ENCODE data around the gene TUFM. TPM values are rescaled to one million over a fixed set of nuclear protein-coding genes. Genes with fewer than 3 reads are reported as not detected.
"Not testable (repeated sequence)": the region's sequence is repeated elsewhere in the genome, so short reads cannot be mapped to it uniquely, and the experiment has no call there.

The TUFM gene
- total RNA-seq, 1 experiment from 2014 or later = 161 TPM

- H2AFZ ChIP-seq (ENCODE audit: low read length) = no peak overlapping the region
- no peaks in the 10 kb centered on the region for H3K9me3 ChIP-seq (ENCODE audit: low read length)
- H3K4me2 ChIP-seq (ENCODE audit: low read depth, low read length, poor library complexity, severe bottlenecking) = no peak overlapping the region
- DNase-seq = no peak
- H3K4me1 ChIP-seq (ENCODE audit: low read length) = peaks cover 14% of the 10 kb centered on the region
- H3K9ac ChIP-seq (ENCODE audit: low read length) = no peak overlapping the region
- no peak overlapping the region for H3K27ac ChIP-seq (ENCODE audit: low read length)
- H3K27me3 ChIP-seq (ENCODE audit: low read length) = no peaks in the 10 kb centered on the region
- no peaks in the 10 kb centered on the region for H3K9me2 ChIP-seq (replicated peaks; ENCODE audit: insufficient read depth, low read length)
- H3K4me3 ChIP-seq (ENCODE audit: low read length) = no peak overlapping the region
- no peaks in the 10 kb centered on the region for H4K20me1 ChIP-seq (ENCODE audit: insufficient read depth, low read depth, low read length)
- peaks cover 10% of the 10 kb centered on the region for H3K79me2 ChIP-seq (ENCODE audit: low read length)
- no peaks in the 10 kb centered on the region for H3K36me3 ChIP-seq (ENCODE audit: insufficient read depth, low read length)
Observed at GRCh38 chr16:28883221-28883996, 37.3 kb upstream of the TUFM start.

- Histone ChIP-seq H3K4me1 (ENCODE audit: low read length) (peaks cover 21% of the 10 kb centered on the region), H3K4me3 (ENCODE audit: low read length) (no peak overlapping the region), H3K36me3 (ENCODE audit: insufficient read depth, low read length) (no peaks in the 10 kb centered on the region), H4K20me1 (ENCODE audit: insufficient read depth, low read depth, low read length) (no peaks in the 10 kb centered on the region), H3K9ac (ENCODE audit: low read length) (no peak overlapping the region), H3K9me2 (replicated peaks; ENCODE audit: insufficient read depth, low read length) (no peaks in the 10 kb centered on the region), H3K27me3 (ENCODE audit: low read length) (no peaks in the 10 kb centered on the region), H3K9me3 (ENCODE audit: low read length) (no peaks in the 10 kb centered on the region), H3K27ac (ENCODE audit: low read length) (no peak overlapping the region), H3K79me2 (ENCODE audit: low read length) (peaks cover 15% of the 10 kb centered on the region), H3K4me2 (ENCODE audit: low read depth, low read length, poor library complexity, severe bottlenecking) (no peak overlapping the region), H2AFZ (ENCODE audit: low read length) (no peak overlapping the region)
- DNase-seq = no peak
Observed at GRCh38 chr16:28882551-28883160, 36.5 kb upstream of the TUFM start.

DNA sequence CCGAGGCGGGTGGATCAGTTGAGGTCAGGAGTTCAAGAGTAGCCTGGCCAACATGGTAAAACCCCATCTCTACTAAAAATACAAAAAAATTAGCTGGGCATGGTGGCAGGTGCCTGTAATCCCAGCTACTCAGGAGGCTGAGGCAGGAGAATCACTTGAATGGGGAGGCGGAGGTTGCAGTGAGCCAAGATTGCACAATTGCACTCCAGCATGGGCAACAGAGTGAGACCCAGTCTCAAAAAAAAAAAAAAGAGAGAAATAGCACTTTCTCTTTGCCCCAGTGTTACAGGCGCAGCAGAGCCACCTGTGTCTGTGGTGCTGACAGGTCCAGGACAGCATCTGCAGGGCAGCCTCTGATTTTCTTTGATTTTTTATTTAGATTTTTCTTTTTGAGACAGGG is 35.4 kb upstream of the TUFM start:
- peaks cover 15% of the 10 kb centered on the region for H3K79me2 ChIP-seq (ENCODE audit: low read length)
- H3K9me2 ChIP-seq (replicated peaks; ENCODE audit: insufficient read depth, low read length); H3K9ac ChIP-seq (ENCODE audit: low read length); H3K4me3 ChIP-seq (ENCODE audit: low read length); H4K20me1 ChIP-seq (ENCODE audit: insufficient read depth, low read depth, low read length); H3K9me3 ChIP-seq (ENCODE audit: low read length); H3K36me3 ChIP-seq (ENCODE audit: insufficient read depth, low read length); H3K27ac ChIP-seq (ENCODE audit: low read length); DNase-seq; H3K4me2 ChIP-seq (ENCODE audit: low read depth, low read length, poor library complexity, severe bottlenecking); H2AFZ ChIP-seq (ENCODE audit: low read length); H3K27me3 ChIP-seq (ENCODE audit: low read length): not testable (repeated sequence)
- peaks cover 26% of the 10 kb centered on the region for H3K4me1 ChIP-seq (ENCODE audit: low read length)

DNA sequence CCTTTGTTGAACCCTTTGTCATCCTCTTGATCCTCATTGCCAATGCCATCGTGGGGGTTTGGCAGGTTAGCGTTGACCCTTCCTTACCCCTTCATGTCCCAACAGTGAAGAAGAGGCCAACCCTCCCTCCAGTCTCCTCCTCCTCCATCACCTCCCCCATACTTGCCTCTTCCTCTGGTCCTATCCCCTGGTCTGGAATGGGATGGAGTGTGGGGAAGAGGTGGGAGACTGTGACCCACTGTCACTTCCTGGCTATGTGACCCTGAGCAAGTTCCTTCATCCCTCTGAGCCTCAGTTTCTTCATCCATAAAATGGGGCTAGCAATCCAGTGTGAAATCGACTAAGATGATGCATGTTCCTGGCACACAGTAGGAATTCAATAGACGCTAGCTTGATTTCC is 34.8 kb upstream of the TUFM start:
- no peak for DNase-seq
- Histone ChIP-seq H3K36me3 (ENCODE audit: insufficient read depth, low read length) (no peaks in the 10 kb centered on the region), H3K79me2 (ENCODE audit: low read length) (peaks cover 15% of the 10 kb centered on the region), H3K27me3 (ENCODE audit: low read length) (no peaks in the 10 kb centered on the region), H4K20me1 (ENCODE audit: insufficient read depth, low read depth, low read length) (no peaks in the 10 kb centered on the region), H2AFZ (ENCODE audit: low read length) (no peak overlapping the region), H3K27ac (ENCODE audit: low read length) (no peak overlapping the region), H3K9me3 (ENCODE audit: low read length) (no peaks in the 10 kb centered on the region), H3K4me1 (ENCODE audit: low read length) (peaks cover 26% of the 10 kb centered on the region), H3K9ac (ENCODE audit: low read length) (no peak overlapping the region), H3K9me2 (replicated peaks; ENCODE audit: insufficient read depth, low read length) (no peaks in the 10 kb centered on the region), H3K4me2 (ENCODE audit: low read depth, low read length, poor library complexity, severe bottlenecking) (no peak overlapping the region), H3K4me3 (ENCODE audit: low read length) (no peak overlapping the region)

DNA sequence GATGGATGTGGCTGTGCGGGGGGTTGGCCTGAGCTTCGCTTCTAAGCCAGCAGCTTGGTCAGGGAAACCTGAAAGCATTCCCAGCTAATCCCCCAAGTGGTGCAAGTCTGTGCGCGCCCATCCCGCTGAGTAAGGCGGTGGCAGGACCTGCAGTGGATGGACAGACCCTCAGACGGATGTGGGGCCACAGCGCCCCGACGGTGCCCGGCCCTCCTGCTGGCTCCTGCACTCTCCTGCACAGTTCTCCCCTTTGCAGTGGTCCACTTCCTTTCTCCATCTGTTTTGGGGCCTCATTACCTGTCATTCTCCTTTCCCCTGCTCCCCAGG is 34.4 kb upstream of the TUFM start:
- Histone ChIP-seq H3K9ac (ENCODE audit: low read length) (no peak overlapping the region), H3K4me1 (ENCODE audit: low read length) (peaks cover 26% of the 10 kb centered on the region), H3K79me2 (ENCODE audit: low read length) (peaks cover 15% of the 10 kb centered on the region), H3K36me3 (ENCODE audit: insufficient read depth, low read length) (no peaks in the 10 kb centered on the region), H3K4me2 (ENCODE audit: low read depth, low read length, poor library complexity, severe bottlenecking) (no peak overlapping the region), H3K9me3 (ENCODE audit: low read length) (no peaks in the 10 kb centered on the region), H3K4me3 (ENCODE audit: low read length) (no peak overlapping the region), H3K27ac (ENCODE audit: low read length) (no peak overlapping the region), H2AFZ (ENCODE audit: low read length) (no peak overlapping the region), H3K27me3 (ENCODE audit: low read length) (no peaks in the 10 kb centered on the region), H4K20me1 (ENCODE audit: insufficient read depth, low read depth, low read length) (no peaks in the 10 kb centered on the region), H3K9me2 (replicated peaks; ENCODE audit: insufficient read depth, low read length) (no peaks in the 10 kb centered on the region)
- no peak for DNase-seq

GRCh38 chr16:28879841-28880588 is 33.9 kb upstream of the TUFM start:
- Histone ChIP-seq H3K9ac (ENCODE audit: low read length) (peak overlapping the region; percentile 99), H2AFZ (ENCODE audit: low read length) (peak overlapping the region; percentile 67; the same call in 1 of the 2 replicates), H3K4me1 (ENCODE audit: low read length) (peaks cover 26% of the 10 kb centered on the region), H3K36me3 (ENCODE audit: insufficient read depth, low read length) (no peaks in the 10 kb centered on the region), H3K9me3 (ENCODE audit: low read length) (no peaks in the 10 kb centered on the region), H4K20me1 (ENCODE audit: insufficient read depth, low read depth, low read length) (no peaks in the 10 kb centered on the region), H3K79me2 (ENCODE audit: low read length) (peaks cover 15% of the 10 kb centered on the region), H3K9me2 (replicated peaks; ENCODE audit: insufficient read depth, low read length) (no peaks in the 10 kb centered on the region), H3K4me2 (ENCODE audit: low read depth, low read length, poor library complexity, severe bottlenecking) (peak overlapping the region; percentile 97), H3K27me3 (ENCODE audit: low read length) (no peaks in the 10 kb centered on the region), H3K4me3 (ENCODE audit: low read length) (peak overlapping the region; percentile 93), H3K27ac (ENCODE audit: low read length) (peak overlapping the region; percentile 87)
- peak; percentile 96 for DNase-seq

DNA sequence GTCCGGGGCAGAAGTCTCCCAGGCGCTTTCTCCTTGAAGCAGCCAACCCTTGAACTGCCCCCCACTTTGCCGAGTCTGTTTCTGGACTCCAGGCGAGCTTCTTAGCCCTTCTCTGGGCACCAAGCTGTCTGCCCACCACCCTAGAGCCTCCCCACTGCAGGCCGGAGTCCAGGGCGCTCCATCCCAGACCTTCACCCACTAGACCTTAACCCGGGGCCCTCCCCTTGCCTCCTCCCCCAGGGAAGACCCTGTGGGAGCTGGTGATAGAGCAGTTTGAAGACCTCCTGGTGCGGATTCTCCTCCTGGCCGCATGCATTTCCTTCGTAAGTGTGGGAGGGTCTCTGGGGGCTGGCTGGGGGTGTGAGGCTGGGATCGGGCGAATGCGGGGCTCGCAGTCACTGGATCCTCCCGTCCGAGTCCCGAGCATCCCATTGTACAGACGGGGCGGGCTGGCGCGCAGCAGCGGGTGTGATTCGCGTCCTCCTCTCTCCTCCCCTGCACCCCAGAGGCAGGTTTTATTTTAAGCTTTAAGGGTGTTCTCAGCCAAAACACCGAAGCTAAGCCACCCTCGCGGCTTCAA is 33.2 kb upstream of the TUFM start:
- H3K9me2 ChIP-seq (replicated peaks; ENCODE audit: insufficient read depth, low read length) = no peaks in the 10 kb centered on the region
- peak overlapping the region; percentile 93 for H3K4me3 ChIP-seq (ENCODE audit: low read length)
- H3K27ac ChIP-seq (ENCODE audit: low read length) = peak overlapping the region; percentile 87
- peak overlapping the region; percentile 99 for H3K9ac ChIP-seq (ENCODE audit: low read length)
- peak overlapping the region; percentile 67 for H2AFZ ChIP-seq (ENCODE audit: low read length)
- H3K36me3 ChIP-seq (ENCODE audit: insufficient read depth, low read length) = no peaks in the 10 kb centered on the region
- peaks cover 15% of the 10 kb centered on the region for H3K79me2 ChIP-seq (ENCODE audit: low read length)
- peaks cover 26% of the 10 kb centered on the region for H3K4me1 ChIP-seq (ENCODE audit: low read length)
- DNase-seq = peak; percentile 71
- no peaks in the 10 kb centered on the region for H3K9me3 ChIP-seq (ENCODE audit: low read length)
- no peaks in the 10 kb centered on the region for H4K20me1 ChIP-seq (ENCODE audit: insufficient read depth, low read depth, low read length)
- no peaks in the 10 kb centered on the region for H3K27me3 ChIP-seq (ENCODE audit: low read length)
- H3K4me2 ChIP-seq (ENCODE audit: low read depth, low read length, poor library complexity, severe bottlenecking) = peak overlapping the region; percentile 97

Data from Karpas-422 (cell line).